ENCODE measurements around the gene AGXT2. TPM values are rescaled to one million over a fixed set of nuclear protein-coding genes. Genes with fewer than 3 reads are reported as not detected.

AGXT2 gene
- total and polyA plus RNA-seq, 2 donors = 0.05 TPM; not detected in 1

DNA sequence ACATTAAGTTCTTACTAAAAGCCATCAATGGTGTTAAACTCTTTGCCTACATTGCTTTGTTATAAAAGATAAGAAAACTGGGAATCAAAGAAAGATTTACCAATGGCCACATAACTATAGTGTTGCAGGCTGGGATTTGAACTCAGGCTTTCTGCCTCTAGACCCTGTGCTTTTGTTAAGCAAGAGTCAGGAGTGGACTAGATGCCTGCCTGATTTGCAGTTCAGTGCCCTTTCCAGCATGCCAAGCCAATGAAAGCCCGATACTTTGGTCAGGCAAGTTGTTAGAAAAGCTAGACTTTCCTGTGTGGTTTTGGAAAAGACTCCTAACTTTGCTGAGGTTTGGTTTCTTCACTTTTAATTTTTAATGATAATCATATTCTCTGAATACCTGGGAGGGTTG, 21.4 kb upstream of the AGXT2 start:
- Histone ChIP-seq H3K4me3 (ENCODE audit: low read depth, low read length) (no peak overlapping the region), H3K4me1 (ENCODE audit: insufficient read depth) (no peaks in the 10 kb centered on the region), H3K27ac (ENCODE audit: low read depth) (no peak overlapping the region), H3K36me3 (ENCODE audit: insufficient read depth) (no peaks in the 10 kb centered on the region)
- no peak for DNase-seq (ENCODE audit: extremely low spot score)
- WGBS = 98% methylated on average over 1 of the region's 1 CpG

DNA sequence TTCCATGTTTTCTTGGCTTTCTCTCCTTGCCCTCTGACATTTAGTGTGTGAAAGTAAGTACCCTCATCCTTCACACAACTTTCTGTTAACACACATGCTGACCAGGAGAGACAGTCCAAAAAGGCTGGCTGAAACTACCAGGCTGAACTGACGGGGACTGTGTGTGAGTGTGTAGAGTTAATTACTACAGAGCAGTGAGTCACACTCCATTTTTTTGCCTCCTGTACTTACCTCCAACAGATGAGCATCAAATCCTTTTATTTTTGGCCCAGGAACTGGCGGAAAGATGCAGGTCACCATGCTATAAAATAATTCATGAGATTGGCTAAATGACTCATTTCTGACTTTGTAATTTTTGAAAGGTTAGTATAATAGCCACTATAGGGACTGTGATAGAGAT, 20.2 kb upstream of the AGXT2 start:
- no peaks in the 10 kb centered on the region for H3K4me1 ChIP-seq (ENCODE audit: insufficient read depth)
- H3K4me3 ChIP-seq (ENCODE audit: low read depth, low read length) = no peak overlapping the region
- H3K27ac ChIP-seq (ENCODE audit: low read depth) = no peak overlapping the region
- DNase-seq (ENCODE audit: extremely low spot score) = no peak
- H3K36me3 ChIP-seq (ENCODE audit: insufficient read depth) = no peaks in the 10 kb centered on the region
- 93% methylated on average over 2 of the region's 2 CpGs for WGBS

DNA sequence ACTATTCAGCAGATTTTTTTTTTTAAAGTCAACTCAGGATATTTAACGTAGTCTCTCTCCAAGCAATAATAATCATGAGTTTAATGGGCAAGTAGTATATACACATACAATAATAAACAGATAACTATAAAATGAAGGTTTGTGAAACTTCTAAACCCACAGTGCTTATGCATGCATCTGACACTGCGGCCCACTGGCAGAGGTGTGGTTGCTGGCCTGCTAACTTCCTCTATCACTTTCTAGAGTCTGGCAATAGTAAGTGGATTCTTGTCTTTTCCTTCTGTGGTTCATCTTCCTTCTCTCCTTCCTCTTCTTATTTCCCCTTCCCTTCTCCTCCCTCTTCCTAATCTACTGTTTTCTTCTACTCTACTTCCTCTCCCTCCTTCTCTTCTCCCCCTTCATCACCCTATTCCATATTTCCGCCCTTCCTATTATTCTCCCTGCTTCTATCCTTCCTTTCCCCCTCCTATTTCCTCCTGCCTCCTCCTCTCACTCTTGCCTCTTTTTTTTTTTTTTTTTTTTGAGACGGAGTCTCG, 18.6 kb upstream of the AGXT2 start:
- H3K4me3 ChIP-seq (ENCODE audit: low read depth, low read length) = no peak overlapping the region
- 88% methylated on average over 5 of the region's 5 CpGs for WGBS
- no peaks in the 10 kb centered on the region for H3K4me1 ChIP-seq (ENCODE audit: insufficient read depth)
- H3K36me3 ChIP-seq (ENCODE audit: insufficient read depth) = peaks cover 2% of the 10 kb centered on the region
- H3K27ac ChIP-seq (ENCODE audit: low read depth) = no peak overlapping the region
- DNase-seq (ENCODE audit: extremely low spot score) = no peak

DNA sequence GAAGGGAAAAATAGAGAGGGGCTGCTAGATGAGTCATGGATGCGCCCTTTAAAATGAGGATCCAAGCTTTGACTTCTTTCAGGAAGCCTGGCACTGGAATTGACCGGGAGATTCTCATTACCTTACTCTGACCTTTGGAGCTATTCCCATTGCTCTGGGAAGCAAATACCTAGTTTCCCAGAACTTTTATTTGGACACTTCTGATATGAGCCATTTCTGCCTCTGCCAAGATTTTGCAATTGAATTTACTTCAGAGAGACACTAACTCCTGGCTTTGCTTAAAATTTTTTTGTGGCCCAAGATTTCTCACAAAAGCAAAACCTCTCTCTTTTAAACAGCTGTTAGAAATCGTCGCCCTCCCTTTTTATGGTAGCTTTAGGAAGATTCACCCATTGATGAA, 15.7 kb upstream of the AGXT2 start:
- no peak overlapping the region for H3K4me3 ChIP-seq (ENCODE audit: low read depth, low read length)
- H3K4me1 ChIP-seq (ENCODE audit: insufficient read depth) = no peaks in the 10 kb centered on the region
- peaks cover 2% of the 10 kb centered on the region for H3K36me3 ChIP-seq (ENCODE audit: insufficient read depth)
- no peak overlapping the region for H3K27ac ChIP-seq (ENCODE audit: low read depth)
- DNase-seq (ENCODE audit: extremely low spot score) = no peak
- WGBS = 52% methylated on average over 4 of the region's 4 CpGs

DNA sequence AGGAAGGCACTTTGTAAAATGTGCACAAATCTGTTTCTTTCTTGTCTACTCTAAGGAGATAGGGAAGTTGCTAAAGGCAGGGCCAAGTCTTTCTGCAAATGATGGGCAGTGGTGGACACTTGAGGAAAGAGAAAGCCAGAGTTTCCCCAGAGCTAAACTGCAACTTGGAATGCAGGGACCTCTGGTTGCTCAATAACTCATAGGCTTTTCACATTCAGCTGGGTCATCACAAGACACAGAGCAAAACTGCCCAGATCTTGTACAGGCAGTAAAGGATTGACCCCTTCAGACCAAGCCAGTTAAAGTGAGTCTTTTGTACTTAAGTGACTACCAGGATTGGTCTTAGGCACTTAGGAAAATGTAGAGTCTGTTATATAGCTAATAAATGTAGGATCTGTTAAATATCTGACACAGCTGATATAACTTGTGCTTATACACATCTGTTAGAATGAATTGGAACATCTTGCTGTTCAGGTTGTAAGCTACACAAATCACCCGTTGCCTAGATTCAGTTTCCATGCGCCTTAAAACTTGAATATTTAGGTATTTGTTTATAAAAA, 13.5 kb upstream of the AGXT2 start:
- Histone ChIP-seq H3K4me1 (ENCODE audit: insufficient read depth) (no peaks in the 10 kb centered on the region), H3K27ac (ENCODE audit: low read depth) (no peak overlapping the region), H3K4me3 (ENCODE audit: low read depth, low read length) (no peak overlapping the region), H3K36me3 (ENCODE audit: insufficient read depth) (peaks cover 2% of the 10 kb centered on the region)
- WGBS = 42% methylated on average over 2 of the region's 2 CpGs
- no peak for DNase-seq (ENCODE audit: extremely low spot score)

DNA sequence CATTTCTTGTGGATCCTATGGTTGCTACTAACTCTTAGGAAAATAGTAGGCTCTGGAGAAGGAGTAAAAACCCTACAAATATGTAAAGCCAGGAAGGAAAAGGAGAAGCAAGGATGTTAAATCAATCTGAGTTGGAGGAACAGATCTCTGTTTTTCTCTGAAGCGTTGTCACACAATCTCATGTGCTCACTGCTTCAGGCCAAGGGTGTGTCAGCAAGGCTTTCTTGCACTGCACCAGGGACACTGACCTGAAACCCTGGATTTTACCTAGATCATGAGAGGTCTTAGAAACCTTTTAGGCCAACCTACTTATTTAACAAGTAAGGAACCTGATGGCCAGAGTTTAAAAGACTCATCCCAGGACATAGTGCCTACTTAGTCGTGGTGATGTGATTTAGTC, 12.5 kb upstream of the AGXT2 start:
- WGBS = 89% methylated on average over 2 of the region's 2 CpGs
- DNase-seq (ENCODE audit: extremely low spot score) = no peak

DNA sequence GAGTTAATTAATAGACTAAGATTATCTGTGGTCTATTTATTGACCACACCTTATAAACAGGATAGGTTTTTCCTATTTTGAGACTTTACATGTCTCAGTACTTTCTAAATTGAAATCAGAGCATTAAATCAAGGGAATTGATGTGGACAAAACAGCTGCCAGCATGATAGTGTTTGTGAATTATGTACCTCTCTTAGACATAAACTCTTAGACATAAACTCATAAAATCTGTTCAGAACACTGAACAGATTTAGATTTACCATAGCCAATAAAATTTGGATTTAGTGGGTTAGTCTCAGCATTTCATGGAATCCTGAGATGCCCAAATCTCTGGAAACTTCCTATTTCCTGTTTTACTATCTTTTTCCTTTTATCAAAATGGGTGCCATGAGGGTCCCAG, 11.5 kb upstream of the AGXT2 start:
- H3K4me1 ChIP-seq (ENCODE audit: insufficient read depth) = no peaks in the 10 kb centered on the region
- DNase-seq (ENCODE audit: extremely low spot score) = no peak
- peaks cover 2% of the 10 kb centered on the region for H3K36me3 ChIP-seq (ENCODE audit: insufficient read depth)
- H3K4me3 ChIP-seq (ENCODE audit: low read depth, low read length) = no peak overlapping the region
- H3K27ac ChIP-seq (ENCODE audit: low read depth) = no peak overlapping the region

More for the DNA sequence above, 12.5 kb upstream of the AGXT2 start:
- Histone ChIP-seq H3K27ac (ENCODE audit: low read depth) (no peak overlapping the region), H3K4me3 (ENCODE audit: low read depth, low read length) (no peak overlapping the region), H3K4me1 (ENCODE audit: insufficient read depth) (no peaks in the 10 kb centered on the region), H3K36me3 (ENCODE audit: insufficient read depth) (peaks cover 2% of the 10 kb centered on the region)

DNA sequence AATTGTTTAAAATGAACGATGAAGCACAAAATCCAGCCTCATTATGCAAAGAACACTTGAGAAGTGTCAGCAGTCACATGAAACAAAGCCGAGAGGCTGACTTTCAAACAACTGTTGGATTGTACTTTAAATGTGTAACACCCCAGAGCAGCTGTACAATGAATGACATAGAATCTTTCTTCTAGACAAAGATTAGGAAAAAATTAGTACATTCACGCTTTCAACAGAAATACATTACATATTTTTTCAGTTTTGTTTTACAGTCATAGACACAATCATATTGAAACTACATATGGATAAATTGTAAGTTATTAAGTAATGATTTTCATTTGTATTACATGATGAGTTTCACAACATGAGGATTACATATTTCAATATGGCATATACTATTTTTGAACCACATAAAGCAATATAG, 10.6 kb upstream of the AGXT2 start:
- Histone ChIP-seq H3K4me1 (ENCODE audit: insufficient read depth) (no peaks in the 10 kb centered on the region), H3K27ac (ENCODE audit: low read depth) (no peak overlapping the region), H3K4me3 (ENCODE audit: low read depth, low read length) (no peak overlapping the region), H3K36me3 (ENCODE audit: insufficient read depth) (peaks cover 2% of the 10 kb centered on the region)
- no peak for DNase-seq (ENCODE audit: extremely low spot score)
- 70% methylated on average over 3 of the region's 3 CpGs for WGBS

DNA sequence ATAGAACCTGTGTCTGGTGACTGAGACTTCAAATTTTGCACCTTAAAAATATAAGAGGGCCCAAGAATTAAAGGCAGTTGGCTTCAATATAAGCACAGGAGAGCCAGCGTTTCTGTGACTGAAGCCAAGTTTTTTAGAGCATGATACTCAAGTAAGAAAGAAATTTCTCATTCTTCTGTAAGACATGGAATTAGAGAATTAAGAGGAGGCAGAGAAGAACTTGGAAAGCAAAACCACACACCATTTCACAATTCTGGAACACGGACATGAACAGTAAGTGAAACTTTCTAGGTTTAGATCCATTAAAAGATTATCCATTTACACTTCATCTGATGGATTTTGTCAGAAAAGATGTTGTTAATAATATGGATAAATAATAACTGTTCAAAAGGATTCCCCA, 8.9 kb upstream of the AGXT2 start:
- H3K4me3 ChIP-seq (ENCODE audit: low read depth, low read length) = no peak overlapping the region
- WGBS = 55% methylated on average over 2 of the region's 2 CpGs
- H3K27ac ChIP-seq (ENCODE audit: low read depth) = no peak overlapping the region
- no peaks in the 10 kb centered on the region for H3K4me1 ChIP-seq (ENCODE audit: insufficient read depth)
- H3K36me3 ChIP-seq (ENCODE audit: insufficient read depth) = no peaks in the 10 kb centered on the region
- DNase-seq (ENCODE audit: extremely low spot score) = no peak

DNA sequence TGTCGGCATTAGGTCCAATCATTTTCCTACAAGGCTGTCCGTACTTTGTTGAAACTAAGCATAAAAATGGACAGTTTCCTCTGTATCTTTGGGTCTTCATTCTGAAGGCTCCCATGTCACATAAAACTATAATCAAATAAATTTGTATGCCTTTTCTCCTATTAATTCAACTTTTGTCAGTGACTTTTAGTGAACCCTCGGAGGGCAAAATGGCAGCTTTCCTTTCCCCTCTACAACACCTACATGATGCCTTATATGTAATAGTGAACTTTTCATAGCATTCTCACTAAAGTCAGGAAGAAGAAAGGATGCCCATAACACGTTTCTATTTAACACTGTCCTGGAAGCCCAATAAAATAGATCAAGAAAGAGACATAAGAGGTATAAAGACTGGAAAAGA, 5.1 kb upstream of the AGXT2 start:
- DNase-seq (ENCODE audit: extremely low spot score) = no peak
- Histone ChIP-seq H3K4me3 (ENCODE audit: low read depth, low read length) (no peak overlapping the region), H3K4me1 (ENCODE audit: insufficient read depth) (no peaks in the 10 kb centered on the region), H3K27ac (ENCODE audit: low read depth) (no peak overlapping the region), H3K36me3 (ENCODE audit: insufficient read depth) (no peaks in the 10 kb centered on the region)
- 88% methylated on average over 4 of the region's 4 CpGs for WGBS

DNA sequence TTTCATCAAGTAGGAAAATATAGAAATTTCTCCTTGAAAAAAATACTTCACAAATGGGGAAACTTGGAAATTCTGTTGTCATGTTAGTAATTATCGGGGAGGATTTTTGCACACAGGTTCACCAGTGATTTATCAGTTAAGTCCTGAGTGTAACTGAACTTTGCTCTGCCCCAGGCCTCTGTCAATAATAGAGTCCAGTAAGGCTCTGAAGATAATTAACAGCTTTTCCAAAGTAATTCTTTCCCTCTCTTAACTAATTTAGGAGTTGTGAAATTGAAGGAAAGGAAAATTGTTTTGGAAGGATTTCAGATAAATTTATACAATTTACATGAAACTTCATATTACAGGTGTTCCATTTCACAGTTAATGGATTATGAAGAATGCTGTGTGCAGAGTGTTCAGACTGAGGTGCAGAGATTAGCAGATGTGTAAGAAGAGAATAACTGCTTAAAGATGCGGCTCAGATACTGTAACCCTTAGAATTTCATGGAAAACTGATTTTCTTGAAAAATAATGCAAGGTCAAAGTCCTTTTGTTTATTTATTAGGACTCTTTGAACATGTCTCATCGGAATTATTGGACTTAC, 2.9 kb upstream of the AGXT2 start:
- no peaks in the 10 kb centered on the region for H3K4me1 ChIP-seq (ENCODE audit: insufficient read depth)
- no peak for DNase-seq (ENCODE audit: extremely low spot score)
- no peak overlapping the region for H3K4me3 ChIP-seq (ENCODE audit: low read depth, low read length)
- WGBS = 75% methylated on average over 3 of the region's 3 CpGs
- H3K36me3 ChIP-seq (ENCODE audit: insufficient read depth) = no peaks in the 10 kb centered on the region
- no peak overlapping the region for H3K27ac ChIP-seq (ENCODE audit: low read depth)

DNA sequence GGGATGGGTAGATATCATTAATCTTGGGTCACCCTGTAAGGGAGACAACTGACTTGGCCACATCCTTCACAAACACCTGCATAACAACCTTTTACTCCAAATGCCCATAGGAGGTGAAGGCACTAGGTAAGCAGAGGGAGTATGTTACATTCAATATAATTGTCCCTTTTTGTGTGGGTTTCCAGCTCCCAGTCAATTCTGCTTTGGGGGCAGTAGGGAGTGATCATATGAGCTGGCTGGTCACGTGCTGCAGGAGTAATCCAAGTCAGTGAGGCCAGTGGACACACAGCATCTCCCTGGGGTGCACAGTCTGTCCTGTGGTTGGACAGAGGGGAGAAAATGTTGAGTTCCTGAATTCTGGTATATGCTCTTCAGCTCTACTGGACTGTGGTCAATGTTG, 1.2 kb upstream of the AGXT2 start:
- Histone ChIP-seq H3K4me3 (ENCODE audit: low read depth, low read length) (no peak overlapping the region), H3K4me1 (ENCODE audit: insufficient read depth) (no peaks in the 10 kb centered on the region), H3K27ac (ENCODE audit: low read depth) (no peak overlapping the region), H3K36me3 (ENCODE audit: insufficient read depth) (no peaks in the 10 kb centered on the region)
- DNase-seq (ENCODE audit: extremely low spot score) = no peak
- WGBS = 89% methylated on average over 1 of the region's 1 CpG

DNA sequence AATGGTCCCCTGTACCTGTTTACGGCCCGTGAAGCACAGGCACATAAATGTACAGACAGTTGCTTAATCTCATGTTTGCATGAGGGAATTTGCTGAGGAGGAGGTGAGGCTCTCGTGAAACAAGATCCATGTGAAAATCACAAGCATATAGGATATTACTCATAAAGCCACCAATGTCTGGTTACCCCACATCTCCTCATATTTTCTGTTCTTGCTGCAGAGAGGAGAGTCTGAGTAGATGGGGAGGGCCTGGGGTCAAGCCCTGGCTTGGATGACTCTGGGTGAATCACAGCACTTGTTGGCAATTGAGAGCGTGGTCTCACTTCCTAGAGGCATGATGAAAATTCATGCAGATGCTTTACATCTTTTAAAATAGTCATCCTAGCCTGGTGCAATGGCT, 975 bp downstream of the AGXT2 start:
- H3K4me1 ChIP-seq (ENCODE audit: insufficient read depth) = no peaks in the 10 kb centered on the region
- 80% methylated on average over 4 of the region's 4 CpGs for WGBS
- no peak for DNase-seq (ENCODE audit: extremely low spot score)

DNA sequence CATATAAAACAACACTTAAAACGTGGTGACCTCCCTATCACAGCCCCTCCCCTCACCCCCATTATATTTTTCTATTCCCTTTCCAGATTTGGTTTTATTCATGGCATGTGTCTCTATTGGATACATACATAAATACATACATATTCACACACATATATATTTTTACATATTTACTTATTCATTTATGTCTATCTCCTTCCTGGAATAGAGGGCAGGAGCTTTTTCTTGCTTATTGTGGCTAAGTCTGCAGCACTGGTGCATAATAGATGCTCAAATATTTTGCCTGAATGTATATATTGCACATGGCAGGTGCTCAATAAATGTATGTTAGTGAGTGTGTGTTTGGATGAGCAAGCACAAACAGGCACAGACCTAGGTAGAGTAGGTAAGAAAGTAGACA, 2.5 kb downstream of the AGXT2 start:
- 57% methylated on average over 1 of the region's 1 CpG for WGBS
- H3K4me3 ChIP-seq (ENCODE audit: low read depth, low read length) = no peak overlapping the region
- no peak for DNase-seq (ENCODE audit: extremely low spot score)
- H3K36me3 ChIP-seq (ENCODE audit: insufficient read depth) = no peaks in the 10 kb centered on the region
- H3K27ac ChIP-seq (ENCODE audit: low read depth) = no peak overlapping the region
- H3K4me1 ChIP-seq (ENCODE audit: insufficient read depth) = no peaks in the 10 kb centered on the region

More for the DNA sequence above, 975 bp downstream of the AGXT2 start:
- H3K27ac ChIP-seq (ENCODE audit: low read depth) = no peak overlapping the region
- H3K36me3 ChIP-seq (ENCODE audit: insufficient read depth) = no peaks in the 10 kb centered on the region
- no peak overlapping the region for H3K4me3 ChIP-seq (ENCODE audit: low read depth, low read length)
